ENCODE data around the gene DNAI4. TPM values are rescaled to one million over a fixed set of nuclear protein-coding genes. Genes with fewer than 3 reads are reported as not detected.

DNAI4 gene
- total RNA-seq, 2 donors from 2014 or later, result 0.65 to 1.4 TPM

- ATAC-seq (replicated peaks), result no peak
- Mint-ChIP-seq H3K9me3 (no peaks in the 10 kb centered on the region), H3K27ac (peak overlapping the region; percentile 81), H3K4me3 (peak overlapping the region; percentile 80), H3K27me3 (no peaks in the 10 kb centered on the region), H3K36me3 (ENCODE audit: low read depth) (peaks cover 68% of the 10 kb centered on the region), H3K4me1 (peaks cover 41% of the 10 kb centered on the region)
These were observed 9.4 kb upstream of the DNAI4 start for GRCh38 chr1:66933887-66934700.

- H3K27ac Mint-ChIP-seq, result peak overlapping the region; percentile 81
- peak overlapping the region; percentile 80 for H3K4me3 Mint-ChIP-seq
- peaks cover 66% of the 10 kb centered on the region for H3K36me3 Mint-ChIP-seq (ENCODE audit: low read depth)
- ATAC-seq (replicated peaks), result no peak
- H3K9me3 Mint-ChIP-seq, result no peaks in the 10 kb centered on the region
- peaks cover 36% of the 10 kb centered on the region for H3K4me1 Mint-ChIP-seq
- H3K27me3 Mint-ChIP-seq, result no peaks in the 10 kb centered on the region
These were observed 7.6 kb upstream of the DNAI4 start for GRCh38 chr1:66932291-66932690.

- Mint-ChIP-seq H3K27ac (peak overlapping the region; percentile 81), H3K4me3 (peak overlapping the region; percentile 80), H3K36me3 (ENCODE audit: low read depth) (peaks cover 60% of the 10 kb centered on the region), H3K9me3 (no peaks in the 10 kb centered on the region), H3K4me1 (peaks cover 38% of the 10 kb centered on the region), H3K27me3 (no peaks in the 10 kb centered on the region)
- ATAC-seq (replicated peaks), result peak; percentile 27
These were observed 6.9 kb upstream of the DNAI4 start for GRCh38 chr1:66931590-66931989.

GRCh38 chr1:66930823-66931174 lies 6.1 kb upstream of the DNAI4 start:
- ATAC-seq (replicated peaks), result no peak
- H3K9me3 Mint-ChIP-seq, result no peaks in the 10 kb centered on the region
- peak overlapping the region; percentile 80 for H3K4me3 Mint-ChIP-seq
- H3K27me3 Mint-ChIP-seq, result no peaks in the 10 kb centered on the region
- peaks cover 38% of the 10 kb centered on the region for H3K4me1 Mint-ChIP-seq
- peak overlapping the region; percentile 81 for H3K27ac Mint-ChIP-seq
- peaks cover 60% of the 10 kb centered on the region for H3K36me3 Mint-ChIP-seq (ENCODE audit: low read depth)

- Mint-ChIP-seq H3K36me3 (ENCODE audit: low read depth) (peaks cover 60% of the 10 kb centered on the region), H3K9me3 (no peaks in the 10 kb centered on the region), H3K4me1 (peaks cover 33% of the 10 kb centered on the region), H3K27ac (peak overlapping the region; percentile 81), H3K4me3 (peak overlapping the region; percentile 80), H3K27me3 (no peaks in the 10 kb centered on the region)
- ATAC-seq (replicated peaks), result peak; percentile 61
These were observed 5.6 kb upstream of the DNAI4 start for GRCh38 chr1:66929999-66930822.

GRCh38 chr1:66929691-66929998 lies 5.0 kb upstream of the DNAI4 start:
- Mint-ChIP-seq H3K9me3 (no peaks in the 10 kb centered on the region), H3K4me1 (peaks cover 31% of the 10 kb centered on the region), H3K36me3 (ENCODE audit: low read depth) (peaks cover 62% of the 10 kb centered on the region), H3K27ac (peak overlapping the region; percentile 81), H3K4me3 (peak overlapping the region; percentile 80), H3K27me3 (no peaks in the 10 kb centered on the region)
- no peak for ATAC-seq (replicated peaks)

- ATAC-seq (replicated peaks), result no peak
- H3K9me3 Mint-ChIP-seq, result no peaks in the 10 kb centered on the region
- peaks cover 66% of the 10 kb centered on the region for H3K36me3 Mint-ChIP-seq (ENCODE audit: low read depth)
- peaks cover 31% of the 10 kb centered on the region for H3K4me1 Mint-ChIP-seq
- no peaks in the 10 kb centered on the region for H3K27me3 Mint-ChIP-seq
- peak overlapping the region; percentile 80 for H3K4me3 Mint-ChIP-seq
- H3K27ac Mint-ChIP-seq, result peak overlapping the region; percentile 81
These were observed 4.6 kb upstream of the DNAI4 start for GRCh38 chr1:66929146-66929688.

GRCh38 chr1:66927528-66927927 lies 2.9 kb upstream of the DNAI4 start:
- Mint-ChIP-seq H3K36me3 (ENCODE audit: low read depth) (peaks cover 50% of the 10 kb centered on the region), H3K27me3 (no peaks in the 10 kb centered on the region), H3K4me1 (peaks cover 30% of the 10 kb centered on the region), H3K9me3 (no peaks in the 10 kb centered on the region), H3K4me3 (peak overlapping the region; percentile 97), H3K27ac (no peak overlapping the region)
- no peak for ATAC-seq (replicated peaks)

GRCh38 chr1:66925944-66926343 lies 1.3 kb upstream of the DNAI4 start:
- Mint-ChIP-seq H3K9me3 (no peaks in the 10 kb centered on the region), H3K36me3 (ENCODE audit: low read depth) (peaks cover 34% of the 10 kb centered on the region), H3K27ac (peak overlapping the region; percentile 97), H3K4me1 (peaks cover 26% of the 10 kb centered on the region), H3K27me3 (no peaks in the 10 kb centered on the region), H3K4me3 (peak overlapping the region; percentile 97)
- no peak for ATAC-seq (replicated peaks)

GRCh38 chr1:66925558-66925910 lies 878 bp upstream of the DNAI4 start:
- peak overlapping the region; percentile 97 for H3K4me3 Mint-ChIP-seq
- H3K4me1 Mint-ChIP-seq, result peaks cover 26% of the 10 kb centered on the region
- peak; percentile 0 for ATAC-seq (replicated peaks)
- no peaks in the 10 kb centered on the region for H3K27me3 Mint-ChIP-seq
- no peaks in the 10 kb centered on the region for H3K9me3 Mint-ChIP-seq
- peak overlapping the region; percentile 97 for H3K27ac Mint-ChIP-seq
- H3K36me3 Mint-ChIP-seq (ENCODE audit: low read depth), result peaks cover 30% of the 10 kb centered on the region

- Mint-ChIP-seq H3K36me3 (ENCODE audit: low read depth) (peaks cover 13% of the 10 kb centered on the region), H3K27me3 (no peaks in the 10 kb centered on the region), H3K27ac (no peak overlapping the region), H3K4me1 (peaks cover 5% of the 10 kb centered on the region), H3K4me3 (no peak overlapping the region), H3K9me3 (no peaks in the 10 kb centered on the region)
- no peak for ATAC-seq (replicated peaks)
These were observed 4.1 kb downstream of the DNAI4 start for GRCh38 chr1:66920543-66920942.

GRCh38 chr1:66919828-66920227 lies 4.8 kb downstream of the DNAI4 start:
- H3K27me3 Mint-ChIP-seq, result no peaks in the 10 kb centered on the region
- H3K9me3 Mint-ChIP-seq, result no peaks in the 10 kb centered on the region
- H3K36me3 Mint-ChIP-seq (ENCODE audit: low read depth), result peaks cover 6% of the 10 kb centered on the region
- no peak overlapping the region for H3K27ac Mint-ChIP-seq
- no peak for ATAC-seq (replicated peaks)
- H3K4me1 Mint-ChIP-seq, result peaks cover 5% of the 10 kb centered on the region
- H3K4me3 Mint-ChIP-seq, result no peak overlapping the region

- Mint-ChIP-seq H3K9me3 (no peaks in the 10 kb centered on the region), H3K36me3 (ENCODE audit: low read depth) (no peaks in the 10 kb centered on the region), H3K4me3 (no peak overlapping the region), H3K4me1 (peaks cover 5% of the 10 kb centered on the region), H3K27me3 (no peaks in the 10 kb centered on the region), H3K27ac (no peak overlapping the region)
- no peak for ATAC-seq (replicated peaks)
These were observed 5.6 kb downstream of the DNAI4 start for GRCh38 chr1:66919063-66919462.

GRCh38 chr1:66917476-66917875 lies 7.2 kb downstream of the DNAI4 start:
- Mint-ChIP-seq H3K36me3 (ENCODE audit: low read depth) (no peaks in the 10 kb centered on the region), H3K9me3 (no peaks in the 10 kb centered on the region), H3K4me3 (no peak overlapping the region), H3K27ac (no peak overlapping the region), H3K4me1 (no peaks in the 10 kb centered on the region), H3K27me3 (no peaks in the 10 kb centered on the region)
- no peak for ATAC-seq (replicated peaks)

GRCh38 chr1:66916320-66916719 lies 8.3 kb downstream of the DNAI4 start:
- H3K27me3 Mint-ChIP-seq, result no peaks in the 10 kb centered on the region
- no peak overlapping the region for H3K27ac Mint-ChIP-seq
- H3K9me3 Mint-ChIP-seq, result no peaks in the 10 kb centered on the region
- H3K36me3 Mint-ChIP-seq (ENCODE audit: low read depth), result no peaks in the 10 kb centered on the region
- ATAC-seq (replicated peaks), result no peak
- no peak overlapping the region for H3K4me3 Mint-ChIP-seq
- H3K4me1 Mint-ChIP-seq, result no peaks in the 10 kb centered on the region

Data from activated T-helper 17 cell treated with anti-CD3 and anti-CD28 coated beads, Interleukin-2, amount 50 U/mL, for 72 hours (primary cell).